H1 (cell line): ENCODE measurements around the gene DNAI1. TPM values are rescaled to one million over a fixed set of nuclear protein-coding genes. Genes with fewer than 3 reads are reported as not detected.

Experiments used
- CTCF ChIA-PET: fragments of 300-600 bp; sonication (Branson Sonifier 250); formaldehyde crosslinking; loops from one replicate; lab custom pipeline; 2021; ENCODE audit not compliant: partially characterized antibody; lab: Charles Lee
- POLR2A ChIA-PET: fragments of 300-600 bp; sonication (Branson Sonifier 250); formaldehyde crosslinking; loops from one replicate; lab custom pipeline; 2021; ENCODE audit warnings: inconsistent platforms; ENCODE audit not compliant: partially characterized antibody; lab: Charles Lee
- DNase-seq, 2 experiments: peaks; one replicate each; pipeline versions ENCODE4 v3.0.0 to v3.0.0-alpha.2; 2010 to 2022; ENCODE audit warnings: low spot score in 2 of 2, low read depth in 1 of 2, mixed read lengths in 1 of 2
- FAIRE-seq: peaks from 2 replicates; lab custom pipeline; 2011; peaks lifted over from hg19 to GRCh38; lab: Jason Lieb, UNC
- H2AFZ ChIP-seq: 2 replicates; pipeline ENCODE4 v1.8.1; 2012; ENCODE audit warnings: low read length, inconsistent platforms
- H2AK5ac ChIP-seq: 2 replicates; pipeline ENCODE4 v1.6.1; 2013; ENCODE audit warnings: low read depth, low read length
- H2BK120ac ChIP-seq: replicated peaks from 2 replicates; pipeline ENCODE3; 2013; ENCODE audit warnings: low read depth, low read length, inconsistent platforms
- H2BK12ac ChIP-seq: 2 replicates; pipeline ENCODE4 v1.6.1; 2013; ENCODE audit warnings: low read depth, low read length
- H2BK15ac ChIP-seq: 2 replicates; pipeline ENCODE4 v1.6.1; 2013; ENCODE audit warnings: low read length
- H2BK20ac ChIP-seq: 2 replicates; pipeline ENCODE4 v1.6.1; 2013; ENCODE audit warnings: low read length
- H2BK5ac ChIP-seq: 2 replicates; pipeline ENCODE4 v1.6.1; 2013; ENCODE audit warnings: low read depth, low read length
- H3K14ac ChIP-seq: 2 replicates; pipeline ENCODE4 v1.6.1; 2013; ENCODE audit warnings: inconsistent platforms; ENCODE audit not compliant: insufficient read length
- H3K18ac ChIP-seq: 2 replicates; pipeline ENCODE4 v1.6.1; 2013; ENCODE audit warnings: low read length; ENCODE audit errors: extremely low read depth
- H3K23ac ChIP-seq: 2 replicates; pipeline ENCODE4 v1.6.1; 2013; ENCODE audit warnings: inconsistent platforms; ENCODE audit not compliant: insufficient read length
- H3K23me2 ChIP-seq: 2 replicates; pipeline ENCODE4 v1.6.1; 2013; ENCODE audit warnings: low read depth, low read length
- H3K27ac ChIP-seq: 2 replicates; pipeline ENCODE4 v1.6.1; 2011; ENCODE audit warnings: low read depth, low read length, inconsistent platforms
- H3K27me3 ChIP-seq, 4 experiments: replicated peaks in 1 of 4; 1 replicate in 1 of 4; 2 replicates in 3 of 4; pipeline versions ENCODE4 v1.6.1 to v1.8.1; 2011 to 2013; ENCODE audit warnings: low read length in 3 of 4, mild to moderate bottlenecking in 3 of 4, inconsistent platforms in 2 of 4, mixed read lengths in 2 of 4, moderate library complexity in 1 of 4; ENCODE audit not compliant: control insufficient read depth in 3 of 4, insufficient read depth in 3 of 4; ENCODE audit errors: extremely low read depth in 1 of 4
- H3K36me3 ChIP-seq, 4 experiments: 2 replicates each; pipeline versions ENCODE4 v1.6.1 to v1.8.1; 2011 to 2013; ENCODE audit warnings: mild to moderate bottlenecking in 4 of 4, low read length in 3 of 4, moderate library complexity in 2 of 4, control low read depth in 1 of 4, inconsistent platforms in 1 of 4; ENCODE audit not compliant: insufficient read depth in 4 of 4, control insufficient read depth in 2 of 4
- H3K4ac ChIP-seq: replicated peaks from 2 replicates; pipeline ENCODE3; 2013; ENCODE audit warnings: low read length, low read depth, mixed read lengths, inconsistent platforms; ENCODE audit not compliant: insufficient read length
- H3K4me1 ChIP-seq, 4 experiments: replicated peaks in 1 of 4; 1 replicate in 1 of 4; 2 replicates in 3 of 4; pipeline versions ENCODE4 v1.6.1 to v1.8.1; 2011 to 2013; ENCODE audit warnings: low read length in 3 of 4, inconsistent platforms in 2 of 4, mixed read lengths in 1 of 4; ENCODE audit not compliant: insufficient read depth in 4 of 4, control insufficient read depth in 3 of 4
- H3K4me2 ChIP-seq, 2 experiments: 2 replicates each; pipeline versions ENCODE4 v1.6.1 to v1.8.1; 2011 to 2013; ENCODE audit warnings: low read depth in 2 of 2, low read length in 2 of 2, control low read depth in 1 of 2, inconsistent platforms in 1 of 2, mild to moderate bottlenecking in 1 of 2; ENCODE audit not compliant: insufficient read depth in 1 of 2
- H3K4me3 ChIP-seq, 4 experiments: fragments of 200-600, 300-600 bp in 1 of 4; sonication (generic), shearing (Covaris generic), sonication (Bioruptor Twin) in 1 of 4; 2 replicates each; pipeline versions ENCODE4 v1.5.1 to v1.8.1; 2011 to 2016; ENCODE audit warnings: low read length in 4 of 4, low read depth in 3 of 4, control low read depth in 2 of 4, inconsistent platforms in 2 of 4, mild to moderate bottlenecking in 2 of 4, mixed read lengths in 1 of 4, moderate library complexity in 1 of 4; ENCODE audit not compliant: insufficient read depth in 2 of 4; ENCODE audit errors: extremely low read depth in 1 of 4
- H3K56ac ChIP-seq: replicated peaks from 2 replicates; pipeline ENCODE3; 2013; ENCODE audit warnings: low read depth, mild to moderate bottlenecking, mixed read lengths, low read length, inconsistent platforms; ENCODE audit not compliant: insufficient read length
- H3K79me1 ChIP-seq: 2 replicates; pipeline ENCODE4 v1.6.1; 2013; ENCODE audit warnings: low read depth, low read length, control low read depth
- H3K79me2 ChIP-seq, 2 experiments: 2 replicates each; pipeline versions ENCODE4 v1.6.1 to v1.8.1; 2012 to 2013; ENCODE audit warnings: low read length in 2 of 2, mild to moderate bottlenecking in 2 of 2, inconsistent platforms in 1 of 2; ENCODE audit not compliant: insufficient read depth in 2 of 2, control insufficient read depth in 1 of 2
- H3K9ac ChIP-seq, 4 experiments: replicated peaks in 1 of 4; 1 replicate in 1 of 4; 2 replicates in 3 of 4; pipeline versions ENCODE4 v1.6.1 to v1.8.1; 2011 to 2013; ENCODE audit warnings: low read depth in 3 of 4, low read length in 3 of 4, control low read depth in 2 of 4, mild to moderate bottlenecking in 2 of 4, moderate library complexity in 2 of 4, inconsistent platforms in 1 of 4; ENCODE audit errors: extremely low read depth in 1 of 4
- H3K9me3 ChIP-seq, 2 experiments: 2 replicates each; pipeline versions ENCODE4 v1.6.1 to v1.8.1; 2012 to 2013; ENCODE audit warnings: mild to moderate bottlenecking in 2 of 2, moderate library complexity in 2 of 2, control low read depth in 1 of 2, inconsistent platforms in 1 of 2, low read depth in 1 of 2, low read length in 1 of 2, mixed read lengths in 1 of 2; ENCODE audit not compliant: insufficient read depth in 2 of 2
- H4K20me1 ChIP-seq, 2 experiments: replicated peaks in 1 of 2; 2 replicates each; pipeline versions ENCODE3 to v1.8.1; 2011 to 2013; ENCODE audit warnings: inconsistent platforms in 2 of 2, low read length in 2 of 2, mild to moderate bottlenecking in 1 of 2; ENCODE audit not compliant: insufficient read depth in 2 of 2, control insufficient read depth in 1 of 2
- H4K5ac ChIP-seq: 2 replicates; pipeline ENCODE4 v1.6.1; 2013; ENCODE audit warnings: low read length, low read depth, mixed read lengths, inconsistent platforms; ENCODE audit not compliant: insufficient read length
- H4K8ac ChIP-seq: 2 replicates; pipeline ENCODE4 v1.8.0; 2013; ENCODE audit warnings: mild to moderate bottlenecking, moderate library complexity, low read length, inconsistent platforms; ENCODE audit not compliant: insufficient read depth; ENCODE audit errors: extremely low read depth
- H4K91ac ChIP-seq: replicated peaks from 2 replicates; pipeline ENCODE3; 2013; ENCODE audit warnings: low read length, mixed read lengths, inconsistent platforms; ENCODE audit not compliant: insufficient read length
- BACH1 ChIP-seq: IDR thresholded peaks from 2 replicates; pipeline ENCODE4 v1.6.1; 2012; ENCODE audit warnings: low read length, improper control_type of control experiment
- BRCA1 ChIP-seq: IDR thresholded peaks from 2 replicates; pipeline ENCODE4 v1.6.1; 2012; ENCODE audit warnings: low read depth, low read length, improper control_type of control experiment
- CREB1 ChIP-seq: IDR thresholded peaks from 2 replicates; pipeline ENCODE4 v1.6.1; 2012; ENCODE audit warnings: inconsistent platforms
- EP300 ChIP-seq, 2 experiments: IDR thresholded peaks; 1 replicate in 1 of 2; 2 replicates in 1 of 2; pipeline ENCODE4 v1.6.1; 2011 to 2012; ENCODE audit warnings: low read depth in 2 of 2, low read length in 2 of 2, mild to moderate bottlenecking in 2 of 2, borderline replicate concordance in 1 of 2, inconsistent platforms in 1 of 2, moderate library complexity in 1 of 2
- HDAC2 ChIP-seq, 2 experiments: fragments of 300-600 bp in 1 of 2; sonication (generic) in 1 of 2; IDR thresholded peaks; 2 replicates each; pipeline ENCODE4 v1.6.1; 2011 to 2012; ENCODE audit warnings: low read depth in 2 of 2, low read length in 2 of 2, mild to moderate bottlenecking in 2 of 2, moderate library complexity in 2 of 2, borderline replicate concordance in 1 of 2, inconsistent platforms in 1 of 2
- NRF1 ChIP-seq: IDR thresholded peaks from 2 replicates; pipeline ENCODE4 v1.6.1; 2011; ENCODE audit warnings: mild to moderate bottlenecking, low read depth, low read length, improper control_type of control experiment
- POLR2A ChIP-seq, 2 experiments: IDR thresholded peaks; 1 replicate in 1 of 2; 2 replicates in 1 of 2; pipeline ENCODE4 v1.6.1; 2011; ENCODE audit warnings: low read depth in 2 of 2, low read length in 2 of 2, mild to moderate bottlenecking in 2 of 2; ENCODE audit errors: control extremely low read depth in 1 of 2
- POU5F1 ChIP-seq: IDR thresholded peaks from 2 replicates; pipeline ENCODE4 v1.6.1; 2011; ENCODE audit warnings: low read depth, mild to moderate bottlenecking, low read length, moderate library complexity
- RBBP5 ChIP-seq: IDR thresholded peaks from 2 replicates; pipeline ENCODE4 v1.7.1; 2012; ENCODE audit warnings: low read depth, mild to moderate bottlenecking, inconsistent platforms, low read length, moderate library complexity, borderline replicate concordance
- RXRA ChIP-seq: IDR thresholded peaks from 2 replicates; pipeline ENCODE4 v1.6.1; 2011; ENCODE audit warnings: low read depth, mild to moderate bottlenecking, low read length, moderate library complexity; ENCODE audit not compliant: insufficient read depth
- TCF12 ChIP-seq: IDR thresholded peaks from 2 replicates; pipeline ENCODE4 v1.6.1; 2011; ENCODE audit warnings: low read depth, mild to moderate bottlenecking, low read length
- WGBS, 2 experiments: shearing (Covaris generic) in 1 of 2; methylation state at CpG; one replicate each; pipeline versions ENCODE4 v1.1.6 to v1.1.7; 2013 to 2015; ENCODE audit warnings: low lambda C conversion rate in 2 of 2, mixed read lengths in 2 of 2, inconsistent platforms in 1 of 2, low coverage in 1 of 2, missing lambda C conversion rate in 1 of 2; ENCODE audit not compliant: insufficient replicate concordance in 2 of 2, insufficient coverage in 1 of 2, insufficient read length in 1 of 2; ENCODE audit errors: extremely low coverage in 1 of 2, missing lambda C conversion rate in 1 of 2; 5-methylcytosine and 5-hydroxymethylcytosine counted together
- polyA plus RNA-seq, 7 experiments: library from polyadenylated mRNA; depleted of rRNA in 3 of 7; stranded (reverse) in 5 of 7; unstranded in 2 of 7; fragments of >200 nt in 5 of 7; fragments of 200-250 nt in 2 of 7; gene quantifications; 1 replicate in 5 of 7; 2 replicates in 1 of 7; 4 replicates in 1 of 7; pipeline versions ENCODE4 v1.2.1 to v1.2.3, GENCODE V29; 2011 to 2013; ENCODE audit warnings: missing spikeins in 2 of 7, mixed read lengths in 2 of 7
- total RNA-seq: library from RNA; stranded (reverse); fragmentation: NEBNext Ultra II Directional; extraction: Animal tissue kit (Norgen Biotek cat#: 25700); gene quantifications from 2 replicates; pipeline ENCODE4 v1.2.1, GENCODE V29; 2021
- TF ChIP-seq, protein P1 (sequence below): IDR thresholded peaks from 2 replicates; pipeline ENCODE4 v1.6.1; 2011; ENCODE audit warnings: low read length, improper control_type of control experiment
- TF ChIP-seq, protein P2 (sequence below): IDR thresholded peaks from 2 replicates; pipeline ENCODE4 v1.6.1; 2012; ENCODE audit warnings: inconsistent platforms

Gene DNAI1
- total and polyA plus RNA-seq, 2 of the 8 experiments (the other 6 are each of a cell fraction or from before 2014, with no cell fraction given): 0.37 to 0.54 TPM

DNA sequence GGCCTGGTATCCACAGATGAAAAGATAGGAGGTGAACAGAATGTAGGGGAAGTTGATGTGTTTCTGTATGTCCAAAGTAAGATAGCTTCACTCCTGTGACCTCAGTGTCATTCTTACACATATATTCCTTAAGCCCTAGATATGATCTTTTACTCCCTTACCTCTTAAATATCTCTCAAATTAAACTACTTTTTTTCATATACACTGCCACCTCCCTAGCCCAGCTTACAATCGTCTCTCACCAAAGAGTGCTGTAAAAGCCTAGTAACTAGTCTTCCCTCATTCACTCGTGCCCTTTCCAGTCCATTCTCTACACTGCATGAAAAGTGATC lies 5.3 kb downstream of the DNAI1 start:
- Histone ChIP-seq H3K4me3 (no peak overlapping the region), H3K79me1 (no peaks in the 10 kb centered on the region), H4K8ac (no peak overlapping the region), H2AK5ac (no peak overlapping the region), H3K9ac (no peak overlapping the region), H2BK15ac (no peak overlapping the region), H2BK12ac (no peak overlapping the region), H3K23ac (no peak overlapping the region), H3K18ac (no peak overlapping the region), H2BK120ac (no peak overlapping the region), H3K27ac (no peak overlapping the region), H3K56ac (no peak overlapping the region), H3K9me3 (no peaks in the 10 kb centered on the region), H3K14ac (no peak overlapping the region), H3K27me3 (peaks cover 0 to 2% (median under 1%) of the 10 kb centered on the region in 4 experiments; a peak in 2 of 7 replicates), H3K79me2 (no peaks in the 10 kb centered on the region), H3K4ac (no peak overlapping the region), H4K20me1 (no peaks in the 10 kb centered on the region), H3K4me1 (peaks cover 0 to 3% (median 1%) of the 10 kb centered on the region in 4 experiments; a peak in 3 of 7 replicates), H2BK20ac (no peak overlapping the region), H4K91ac (no peak overlapping the region), H3K36me3 (no peaks in the 10 kb centered on the region), H3K4me2 (no peak overlapping the region), H3K23me2 (peaks cover 3% of the 10 kb centered on the region), H2AFZ (no peak overlapping the region), H4K5ac (no peak overlapping the region), H2BK5ac (no peak overlapping the region)
- CTCF ChIA-PET: interaction anchor here (1.0 to 4.3 kb wide), 4 partner anchors 9 to 140 kb away, joined by 3 to 16 read pairs (median 10); no protein-coding TSS in a partner anchor
- 84% methylated on average over 2 of the region's 2 CpGs; no CpG with 5 or more reads in 1 of the 2 experiments for WGBS, 2 experiments
- POLR2A ChIA-PET: no interaction called here
- FAIRE-seq: no peak
- no peak for DNase-seq
- TF ChIP-seq POLR2A (IDR thresholded peaks at IDR 0.05; ENCODE audit: control extremely low read depth in 1 of 2, low read depth in 2 of 2, low read length in 2 of 2): no peak
- no peak for TF ChIP-seq NRF1
- no peak for TF ChIP-seq TCF12
- TF ChIP-seq BACH1: no peak
- TF ChIP-seq HDAC2 (IDR thresholded peaks at IDR 0.05; ENCODE audit: borderline replicate concordance in 1 of 2, low read depth in 2 of 2, low read length in 2 of 2): no peak
- TF ChIP-seq RBBP5: no peak
- no peak for TF ChIP-seq EP300 (IDR thresholded peaks at IDR 0.05; ENCODE audit: borderline replicate concordance in 1 of 2, low read depth in 2 of 2, low read length in 2 of 2)
- TF ChIP-seq, protein P1, sequence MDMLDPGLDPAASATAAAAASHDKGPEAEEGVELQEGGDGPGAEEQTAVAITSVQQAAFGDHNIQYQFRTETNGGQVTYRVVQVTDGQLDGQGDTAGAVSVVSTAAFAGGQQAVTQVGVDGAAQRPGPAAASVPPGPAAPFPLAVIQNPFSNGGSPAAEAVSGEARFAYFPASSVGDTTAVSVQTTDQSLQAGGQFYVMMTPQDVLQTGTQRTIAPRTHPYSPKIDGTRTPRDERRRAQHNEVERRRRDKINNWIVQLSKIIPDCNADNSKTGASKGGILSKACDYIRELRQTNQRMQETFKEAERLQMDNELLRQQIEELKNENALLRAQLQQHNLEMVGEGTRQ: no peak
- no peak for TF ChIP-seq RXRA
- no peak for TF ChIP-seq BRCA1
- no peak for TF ChIP-seq POU5F1
- TF ChIP-seq, protein P2, sequence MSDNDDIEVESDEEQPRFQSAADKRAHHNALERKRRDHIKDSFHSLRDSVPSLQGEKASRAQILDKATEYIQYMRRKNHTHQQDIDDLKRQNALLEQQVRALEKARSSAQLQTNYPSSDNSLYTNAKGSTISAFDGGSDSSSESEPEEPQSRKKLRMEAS: no peak
- TF ChIP-seq CREB1: no peak
